K562 (cell line): ENCODE measurements around the gene LGALS16. TPM values are rescaled to one million over a fixed set of nuclear protein-coding genes. Genes with fewer than 3 reads are reported as not detected.
"Not testable (repeated sequence)": the region's sequence is repeated elsewhere in the genome, so short reads cannot be mapped to it uniquely, and the experiment has no call there.

Experiments
- ATAC-seq: fragments of 200-7000 bp; cut with Tn5 transposase; 3 replicates; pipeline ENCODE4 v1.9.1; 2020; ENCODE audit warnings: moderate library complexity
- BruUV-seq: library from RNA; stranded (reverse); fragments of 400-500 nt; replicated peaks from 2 replicates; lab custom pipeline; 2021; lab: Mats Ljungman, UMichigan
- CTCF ChIA-PET: fragments of 300-600 bp; formaldehyde crosslinking; extraction: SDS; loops from one replicate; lab custom pipeline; 2021; ENCODE audit warnings: low intra/inter-chr PET ratio; lab: Yijun Ruan, JAX
- POLR2A ChIA-PET: fragments of 300-600, 350-650 bp; sonication (Branson Sonifier 250); formaldehyde crosslinking; extraction: SDS; loops from one replicate; lab custom pipeline; 2021; ENCODE audit warnings: antibody characterized with exemption, inconsistent platforms; lab: Yijun Ruan, JAX
- DNase-seq, 4 experiments: peaks; one replicate each; pipeline versions ENCODE4 v3.0.0 to v3.0.0-alpha.2; 2011 to 2018; ENCODE audit warnings: low spot score in 3 of 4, mixed read lengths in 3 of 4; ENCODE audit errors: extremely low read depth in 1 of 4
- FAIRE-seq: peaks from 2 replicates; lab custom pipeline; 2011; peaks lifted over from hg19 to GRCh38; lab: Jason Lieb, UNC
- H2AFZ ChIP-seq: 2 replicates; pipeline ENCODE4 v1.6.0; 2011; ENCODE audit warnings: low read depth, low read length, control low read depth, inconsistent platforms
- H3K27ac ChIP-seq: fragments of 200-600 bp; 3 replicates; pipeline ENCODE4 v1.8.0; 2011; ENCODE audit warnings: low read depth, mild to moderate bottlenecking, control low read depth, inconsistent platforms, low read length, moderate library complexity, mixed read lengths; ENCODE audit errors: extremely low read depth
- H3K27me3 ChIP-seq, 2 experiments: fragments of 300-600 bp in 1 of 2; 2 replicates in 1 of 2; 3 replicates in 1 of 2; pipeline versions ENCODE4 v1.6.0 to v1.8.0; 2011; ENCODE audit warnings: inconsistent platforms in 2 of 2, low read length in 2 of 2, mild to moderate bottlenecking in 1 of 2, mixed read lengths in 1 of 2, moderate library complexity in 1 of 2; ENCODE audit not compliant: control insufficient read depth in 2 of 2, insufficient read depth in 2 of 2
- H3K36me3 ChIP-seq: fragments of 300-600 bp; 3 replicates; pipeline ENCODE4 v1.8.0; 2011; ENCODE audit warnings: mild to moderate bottlenecking, low read length, inconsistent platforms; ENCODE audit not compliant: control insufficient read depth, insufficient read depth
- H3K4me1 ChIP-seq, 2 experiments: fragments of 200-600 bp in 1 of 2; replicated peaks in 1 of 2; 2 replicates in 1 of 2; 3 replicates in 1 of 2; pipeline versions ENCODE4 v1.5.1 to v1.8.0; 2011; ENCODE audit warnings: inconsistent platforms in 2 of 2, low read length in 2 of 2, mild to moderate bottlenecking in 1 of 2, mixed read lengths in 1 of 2, moderate library complexity in 1 of 2; ENCODE audit not compliant: control insufficient read depth in 2 of 2, insufficient read depth in 2 of 2
- H3K4me2 ChIP-seq: 2 replicates; pipeline ENCODE4 v1.6.1; 2011; ENCODE audit warnings: low read length, control low read depth, inconsistent platforms, mixed read lengths; ENCODE audit not compliant: insufficient read depth
- H3K4me3 ChIP-seq: fragments of 200-600 bp; sonication (generic), shearing (Covaris generic); 2 replicates; pipeline ENCODE4 v1.5.1; 2016; ENCODE audit warnings: control low read depth, inconsistent platforms
- H3K79me2 ChIP-seq: fragments of 200-600 bp; 3 replicates; pipeline ENCODE4 v1.8.0; 2011; ENCODE audit warnings: low read length, inconsistent platforms; ENCODE audit not compliant: control insufficient read depth, insufficient read depth
- H3K9ac ChIP-seq, 2 experiments: 2 replicates each; pipeline versions ENCODE4 v1.6.0 to v1.6.1; 2011; ENCODE audit warnings: low read depth in 2 of 2, low read length in 2 of 2, control low read depth in 1 of 2, inconsistent platforms in 1 of 2, mild to moderate bottlenecking in 1 of 2, mixed read lengths in 1 of 2; ENCODE audit not compliant: insufficient read depth in 1 of 2
- H3K9me1 ChIP-seq: one replicate; pipeline ENCODE4 v1.6.0; 2011; ENCODE audit warnings: inconsistent platforms, mild to moderate bottlenecking, low read length, moderate library complexity; ENCODE audit not compliant: control insufficient read depth, insufficient read depth
- H3K9me3 ChIP-seq: replicated peaks from 2 replicates; pipeline ENCODE4 v1.5.1; 2011; ENCODE audit warnings: low read depth, low read length, inconsistent platforms; ENCODE audit not compliant: control insufficient read depth, insufficient read depth
- H4K20me1 ChIP-seq: replicated peaks from 2 replicates; pipeline ENCODE4 v1.6.1; 2011; ENCODE audit warnings: low read length, inconsistent platforms, mixed read lengths; ENCODE audit not compliant: control insufficient read depth, insufficient read depth
- RAD21 ChIP-seq, 2 experiments: fragments of 250-450 bp in 1 of 2; fragments of 450-650 bp in 1 of 2; sonication (Bioruptor Pico) in 1 of 2; formaldehyde crosslinking in 1 of 2; IDR thresholded peaks in 1 of 2; conservative IDR thresholded peaks in 1 of 2; 2 replicates each; pipeline versions ENCODE4 v1.4.0 to v1.8.0; 2020 to 2022; ENCODE audit warnings: mild to moderate bottlenecking in 2 of 2, moderate library complexity in 1 of 2
- WGBS: fragments of 100-300 bp; shearing (Covaris generic); methylation state at CpG from one replicate; pipeline ENCODE4 v1.1.6; 2016; ENCODE audit warnings: low coverage, mixed read lengths; ENCODE audit not compliant: insufficient coverage; ENCODE audit errors: missing lambda C conversion rate; 5-methylcytosine and 5-hydroxymethylcytosine counted together
- in situ Hi-C: fragments of 300-500 bp; cut with MboI; formaldehyde crosslinking; loops from 4 replicates; pipeline ENCODE4 v1.15.0; 2018; ENCODE audit warnings: inconsistent platforms, mixed read lengths
- intact Hi-C: fragments of 100-400 bp; cut with micrococcal nuclease; formaldehyde crosslinking; loops from 2 replicates; pipeline ENCODE4 v1.14.2; 2022
- polyA plus RNA-seq, 8 experiments: library from polyadenylated mRNA; depleted of rRNA in 4 of 8; stranded (reverse) in 5 of 8; unstranded in 3 of 8; fragments of >200 nt; fragmentation: Nextera tagmentation in 2 of 8; fragmentation: Illumina TruSeq in 1 of 8; extraction: Ambion mirVana in 2 of 8; extraction: Trizol in 1 of 8; gene quantifications; 2 replicates each; pipeline versions ENCODE4 v1.2.1 to v1.2.3, GENCODE V29; 2011 to 2014; ENCODE audit warnings: inconsistent platforms in 1 of 8, missing spikeins in 1 of 8
- total RNA-seq, 7 experiments: library from RNA; depleted of rRNA in 6 of 7; stranded (reverse); fragments of >200 nt in 6 of 7; fragmentation: Illumina TruSeq in 2 of 7; extraction: Trizol in 2 of 7; gene quantifications; 2 replicates each; pipeline versions ENCODE4 v1.2.1 to v1.2.3, GENCODE V29; 2011 to 2021; ENCODE audit warnings: low replicate concordance in 1 of 7
- TF ChIP-seq, protein P1 (sequence below), 3 experiments: IDR thresholded peaks in 2 of 3; conservative IDR thresholded peaks in 1 of 3; 2 replicates each; pipeline ENCODE4 v1.5.1; 2011 to 2012; ENCODE audit warnings: low read length in 3 of 3, mild to moderate bottlenecking in 3 of 3, control low read depth in 2 of 3, improper control_type of control experiment in 1 of 3, inconsistent platforms in 1 of 3, low read depth in 1 of 3, mixed read lengths in 1 of 3, moderate library complexity in 1 of 3; ENCODE audit not compliant: insufficient read depth in 2 of 3

LGALS16 gene
- total and polyA plus RNA-seq, 9 of the 15 experiments (the other 6 are each of a cell fraction or from before 2014, with no cell fraction given) = not detected

DNA sequence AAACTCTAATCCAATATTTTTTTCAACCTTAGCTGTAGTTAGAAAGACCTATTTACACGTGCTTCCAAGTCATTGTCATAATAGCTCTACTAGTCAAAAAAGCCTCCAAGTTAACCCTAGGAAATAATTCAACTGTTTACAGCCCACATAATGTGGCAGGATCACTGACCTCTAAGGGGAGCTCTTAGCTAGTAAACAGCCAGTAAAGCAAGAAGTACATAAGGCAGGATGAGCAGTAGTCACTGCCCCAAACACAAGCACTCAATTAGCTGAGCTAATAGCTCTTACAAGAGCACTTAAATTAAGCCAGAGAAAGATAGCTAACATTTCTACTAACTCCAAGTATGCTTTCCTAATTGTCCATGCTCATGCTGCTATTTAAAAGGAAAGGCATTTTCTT, 18.1 kb downstream of the LGALS16 start:
- FAIRE-seq, H3K79me2 ChIP-seq, ATAC-seq, in situ Hi-C loops, H3K4me1 ChIP-seq, H3K36me3 ChIP-seq, POLR2A ChIA-PET, H3K9ac ChIP-seq, H3K27ac ChIP-seq, DNase-seq, H3K9me3 ChIP-seq, H3K9me1 ChIP-seq: not testable (repeated sequence)
- H3K27me3 ChIP-seq = peaks cover 4 to 14% of the 10 kb centered on the region in 2 experiments; a peak in 2 of 5 replicates
- intact Hi-C loops = loop anchor here (5.0 kb wide), 1 partner anchor 177 kb away; the partner anchor contains the start of gene DLL3
- 0% methylated on average over 1 of the region's 1 CpG for WGBS
- TF ChIP-seq RAD21 (CRISPR knock-in tag; conservative IDR thresholded peaks at IDR 0.05 in 1 of 2, IDR thresholded peaks at IDR 0.05 in 1 of 2) = peak in 1 of 2 experiments; percentile 46; a peak in 2 of 4 replicates
- TF ChIP-seq, protein P1, sequence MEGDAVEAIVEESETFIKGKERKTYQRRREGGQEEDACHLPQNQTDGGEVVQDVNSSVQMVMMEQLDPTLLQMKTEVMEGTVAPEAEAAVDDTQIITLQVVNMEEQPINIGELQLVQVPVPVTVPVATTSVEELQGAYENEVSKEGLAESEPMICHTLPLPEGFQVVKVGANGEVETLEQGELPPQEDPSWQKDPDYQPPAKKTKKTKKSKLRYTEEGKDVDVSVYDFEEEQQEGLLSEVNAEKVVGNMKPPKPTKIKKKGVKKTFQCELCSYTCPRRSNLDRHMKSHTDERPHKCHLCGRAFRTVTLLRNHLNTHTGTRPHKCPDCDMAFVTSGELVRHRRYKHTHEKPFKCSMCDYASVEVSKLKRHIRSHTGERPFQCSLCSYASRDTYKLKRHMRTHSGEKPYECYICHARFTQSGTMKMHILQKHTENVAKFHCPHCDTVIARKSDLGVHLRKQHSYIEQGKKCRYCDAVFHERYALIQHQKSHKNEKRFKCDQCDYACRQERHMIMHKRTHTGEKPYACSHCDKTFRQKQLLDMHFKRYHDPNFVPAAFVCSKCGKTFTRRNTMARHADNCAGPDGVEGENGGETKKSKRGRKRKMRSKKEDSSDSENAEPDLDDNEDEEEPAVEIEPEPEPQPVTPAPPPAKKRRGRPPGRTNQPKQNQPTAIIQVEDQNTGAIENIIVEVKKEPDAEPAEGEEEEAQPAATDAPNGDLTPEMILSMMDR (IDR thresholded peaks at IDR 0.05 in 2 of 3, conservative IDR thresholded peaks at IDR 0.05 in 1 of 3; ENCODE audit: insufficient read depth in 2 of 3, low read depth in 1 of 3, low read length in 3 of 3) = peak in 2 of 3 experiments; percentile 14 to 22; a peak in 2 of 6 replicates
- TF ChIP-seq, all 486 proteins: peak for 2; not testable (repeated sequence) for 484
- not testable (repeated sequence) for H3K4me3 ChIP-seq, H2AFZ ChIP-seq, H4K20me1 ChIP-seq, BruUV-seq, H3K4me2 ChIP-seq
- CTCF ChIA-PET = interaction anchor here (0.9 kb wide), 1 partner anchor 199 kb away, joined by 3 read pairs; no protein-coding TSS in a partner anchor
